LNCaP clone FGC (cell line): ENCODE results near the gene PLK4.
"Not testable (repeated sequence)": the region's sequence is repeated elsewhere in the genome, so short reads cannot be mapped to it uniquely, and the experiment has no call there.

Source experiments
- DNase-seq: peaks from one replicate; pipeline ENCODE4 v3.0.0-alpha.2; 2011; ENCODE audit warnings: low read depth
- H3K4me3 ChIP-seq: 2 replicates; pipeline ENCODE4 v1.5.1; 2011; ENCODE audit warnings: mild to moderate bottlenecking, low read depth, low read length, control low read depth
- CTCF ChIP-seq: IDR thresholded peaks from 2 replicates; pipeline ENCODE4 v1.5.1; 2012; ENCODE audit warnings: mild to moderate bottlenecking; ENCODE audit not compliant: control insufficient read depth, insufficient read depth; ENCODE audit errors: extremely low read depth

Gene PLK4

GRCh38 chr4:127896528-127896927 is 15.8 kb downstream of the PLK4 start:
- H3K4me3 ChIP-seq: no peak overlapping the region
- no peak for TF ChIP-seq CTCF
- no peak for DNase-seq

GRCh38 chr4:127899682-127900081 is 19.0 kb downstream of the PLK4 start:
- not testable (repeated sequence) for DNase-seq, H3K4me3 ChIP-seq

- H3K4me3 ChIP-seq: no peak overlapping the region
- DNase-seq: no peak
- no peak for TF ChIP-seq CTCF
Measured at GRCh38 chr4:127905029-127905428, 24.3 kb downstream of the PLK4 start.

- H3K4me3 ChIP-seq: no peak overlapping the region
- no peak for DNase-seq
- no peak for TF ChIP-seq CTCF
Measured at GRCh38 chr4:127916512-127916911, 35.8 kb downstream of the PLK4 start.

GRCh38 chr4:127917151-127917550 is 36.5 kb downstream of the PLK4 start:
- H3K4me3 ChIP-seq: no peak overlapping the region
- DNase-seq: no peak
- TF ChIP-seq CTCF: no peak

- no peak for TF ChIP-seq CTCF
- DNase-seq: no peak
- H3K4me3 ChIP-seq: no peak overlapping the region
Measured at GRCh38 chr4:127920521-127920920, 39.8 kb downstream of the PLK4 start.

- DNase-seq: no peak
- H3K4me3 ChIP-seq: no peak overlapping the region
- no peak for TF ChIP-seq CTCF
Measured at GRCh38 chr4:127922226-127922625, 41.5 kb downstream of the PLK4 start.

- DNase-seq, H3K4me3 ChIP-seq: not testable (repeated sequence)
Measured at GRCh38 chr4:127925720-127926119, 45.0 kb downstream of the PLK4 start.
